CD4-positive, alpha-beta memory T cell (primary cell): ENCODE data around the gene ACTRT2. TPM values are rescaled to one million over a fixed set of nuclear protein-coding genes. Genes with fewer than 3 reads are reported as not detected.

Experiments used
- CTCF ChIA-PET: fragments of 350-600 bp; sonication (Branson Sonifier 250); formaldehyde crosslinking; loops from one replicate; lab custom pipeline; 2021; ENCODE audit warnings: inconsistent platforms; ENCODE audit not compliant: partially characterized antibody; lab: Charles Lee
- POLR2A ChIA-PET: fragments of 350-600 bp; sonication (Branson Sonifier 250); formaldehyde crosslinking; loops from one replicate; lab custom pipeline; 2021; ENCODE audit not compliant: partially characterized antibody; lab: Charles Lee
- DNase-seq, 5 donors: peaks; one replicate each; pipeline versions ENCODE4 v3.0.0 to v3.0.0-alpha.2; 2020 to 2022; ENCODE audit warnings: mixed read lengths in 1 of 5
- H3K27ac ChIP-seq: one replicate; pipeline ENCODE4 v1.7.0; 2013; ENCODE audit warnings: low read depth, low read length
- H3K27me3 ChIP-seq: 2 replicates; pipeline ENCODE4 v1.7.0; 2013; ENCODE audit warnings: mild to moderate bottlenecking, low read length, moderate library complexity; ENCODE audit not compliant: insufficient read depth
- H3K36me3 ChIP-seq: 2 replicates; pipeline ENCODE4 v1.7.0; 2013; ENCODE audit warnings: mild to moderate bottlenecking, low read length, moderate library complexity; ENCODE audit not compliant: insufficient read depth
- H3K4me1 ChIP-seq: 2 replicates; pipeline ENCODE4 v1.7.0; 2013; ENCODE audit warnings: mild to moderate bottlenecking, low read length, moderate library complexity; ENCODE audit not compliant: insufficient read depth
- H3K4me3 ChIP-seq, 2 donors: one replicate each; pipeline ENCODE4 v1.7.0; 2013; ENCODE audit warnings: low read length in 2 of 2, mild to moderate bottlenecking in 1 of 2
- H3K9me3 ChIP-seq, 2 donors: one replicate each; pipeline ENCODE4 v1.7.0; 2013; ENCODE audit warnings: low read length in 2 of 2, control low read depth in 1 of 2; ENCODE audit not compliant: control insufficient read depth in 1 of 2
- H3K27ac Mint-ChIP-seq, 7 donors: one replicate each; pipeline ENCODE4 v1.8.0; 2020 to 2021; ENCODE audit warnings: mixed read lengths in 7 of 7, mild to moderate bottlenecking in 6 of 7, inconsistent platforms in 3 of 7, moderate library complexity in 3 of 7
- H3K27me3 Mint-ChIP-seq, 2 donors: one replicate each; pipeline ENCODE4 v1.8.0; 2020 to 2021; ENCODE audit warnings: mixed read lengths in 2 of 2
- H3K36me3 Mint-ChIP-seq, 2 donors: one replicate each; pipeline ENCODE4 v1.8.0; 2020 to 2021; ENCODE audit warnings: mixed read lengths in 2 of 2, inconsistent platforms in 1 of 2, mild to moderate bottlenecking in 1 of 2
- H3K4me1 Mint-ChIP-seq, 4 donors: one replicate each; pipeline ENCODE4 v1.8.0; 2020 to 2021; ENCODE audit warnings: mixed read lengths in 4 of 4, mild to moderate bottlenecking in 1 of 4
- H3K4me3 Mint-ChIP-seq, 8 donors: one replicate each; pipeline ENCODE4 v1.8.0; 2020 to 2021; ENCODE audit warnings: mixed read lengths in 8 of 8, mild to moderate bottlenecking in 7 of 8, moderate library complexity in 6 of 8, inconsistent platforms in 3 of 8
- H3K9me3 Mint-ChIP-seq, 8 donors: one replicate each; pipeline ENCODE4 v1.8.0; 2020 to 2021; ENCODE audit warnings: mixed read lengths in 8 of 8, mild to moderate bottlenecking in 5 of 8, inconsistent platforms in 3 of 8, moderate library complexity in 1 of 8
- intact Hi-C: fragments of 100-400 bp; cut with micrococcal nuclease; formaldehyde crosslinking; loops from one replicate; pipeline ENCODE4 v1.15.1; 2023
- polyA plus RNA-seq, 2 donors: library from polyadenylated mRNA; unstranded; fragments of 300-500 nt; fragmentation: Illumina TruSeq; gene quantifications; one replicate each; pipeline ENCODE4 v1.2.3, GENCODE V29; 2021
- total RNA-seq, 2 experiments: library from RNA; stranded (reverse); gene quantifications; one replicate each; pipeline ENCODE4 v1.2.3, GENCODE V29; 2021

The ACTRT2 gene
- total and polyA plus RNA-seq, 4 experiments from 2014 or later: not detected

- H3K4me3 Mint-ChIP-seq: no peak overlapping the region
- peaks cover 5 to 12% of the 10 kb centered on the region in 2 donors for H3K27me3 Mint-ChIP-seq
- H3K9me3 ChIP-seq: no peaks in the 10 kb centered on the region
- ChIA-PET POLR2A (no interaction called here), CTCF (no interaction called here)
- no peaks in the 10 kb centered on the region for H3K4me1 ChIP-seq
- no peak overlapping the region for H3K4me3 ChIP-seq
- peaks cover 0 to 4% (median 2%) of the 10 kb centered on the region in 4 donors for H3K4me1 Mint-ChIP-seq
- intact Hi-C loops: no loop called here
- no peaks in the 10 kb centered on the region for H3K36me3 ChIP-seq
- H3K9me3 Mint-ChIP-seq: no peaks in the 10 kb centered on the region
- H3K27me3 ChIP-seq: no peaks in the 10 kb centered on the region
- no peak overlapping the region for H3K27ac Mint-ChIP-seq
- H3K36me3 Mint-ChIP-seq: no peaks in the 10 kb centered on the region
- DNase-seq: no peak
- no peak overlapping the region for H3K27ac ChIP-seq
These were observed 45.6 kb downstream of the ACTRT2 start for GRCh38 chr1:3066826-3067225.

GRCh38 chr1:3067301-3067670 lies 46.0 kb downstream of the ACTRT2 start:
- no peak overlapping the region for H3K4me3 ChIP-seq
- H3K4me1 ChIP-seq: no peaks in the 10 kb centered on the region
- H3K36me3 Mint-ChIP-seq: no peaks in the 10 kb centered on the region
- POLR2A ChIA-PET: no interaction called here
- H3K9me3 Mint-ChIP-seq: no peaks in the 10 kb centered on the region
- H3K27me3 ChIP-seq: no peaks in the 10 kb centered on the region
- peak overlapping the region in 1 of 8 donors; percentile 41 for H3K4me3 Mint-ChIP-seq
- CTCF ChIA-PET: no interaction called here
- intact Hi-C loops: no loop called here
- no peak for DNase-seq
- peaks cover 8 to 15% of the 10 kb centered on the region in 2 donors for H3K27me3 Mint-ChIP-seq
- no peak overlapping the region for H3K27ac ChIP-seq
- H3K27ac Mint-ChIP-seq: no peak overlapping the region
- peaks cover 0 to 4% (median 2%) of the 10 kb centered on the region in 4 donors for H3K4me1 Mint-ChIP-seq
- H3K9me3 ChIP-seq: no peaks in the 10 kb centered on the region
- no peaks in the 10 kb centered on the region for H3K36me3 ChIP-seq

- Histone ChIP-seq H3K9me3 (no peaks in the 10 kb centered on the region), H3K4me1 (no peaks in the 10 kb centered on the region), H3K36me3 (no peaks in the 10 kb centered on the region), H3K27ac (no peak overlapping the region), H3K27me3 (no peaks in the 10 kb centered on the region), H3K4me3 (no peak overlapping the region)
- intact Hi-C loops: no loop called here
- ChIA-PET POLR2A (no interaction called here), CTCF (no interaction called here)
- Mint-ChIP-seq H3K4me3 (peak overlapping the region in 1 of 8 donors; percentile 41), H3K27ac (no peak overlapping the region), H3K4me1 (peaks cover 0 to 4% (median 2%) of the 10 kb centered on the region in 4 donors), H3K36me3 (no peaks in the 10 kb centered on the region), H3K9me3 (no peaks in the 10 kb centered on the region), H3K27me3 (peaks cover 9 to 16% of the 10 kb centered on the region in 2 donors)
- no peak for DNase-seq
These were observed 46.6 kb downstream of the ACTRT2 start for GRCh38 chr1:3067671-3068563.

- peaks cover 0 to 4% (median 2%) of the 10 kb centered on the region in 4 donors for H3K4me1 Mint-ChIP-seq
- no peak within 1 kb of the TSS for H3K27ac Mint-ChIP-seq
- H3K4me3 ChIP-seq: no peak within 1 kb of the TSS
- POLR2A ChIA-PET: no interaction called here
- H3K27ac ChIP-seq: no peak within 1 kb of the TSS
- no peaks in the 10 kb centered on the region for H3K36me3 Mint-ChIP-seq
- peak within 1 kb of the TSS; percentile 78 to 91 (median 83) for H3K4me3 Mint-ChIP-seq
- no peak for DNase-seq
- H3K27me3 ChIP-seq: no peaks in the 10 kb centered on the region
- no peaks in the 10 kb centered on the region for H3K9me3 Mint-ChIP-seq
- H3K27me3 Mint-ChIP-seq: peaks cover 9 to 16% of the 10 kb centered on the region in 2 donors
- intact Hi-C loops: no loop called here
- H3K9me3 ChIP-seq: no peaks in the 10 kb centered on the region
- no peaks in the 10 kb centered on the region for H3K4me1 ChIP-seq
- H3K36me3 ChIP-seq: no peaks in the 10 kb centered on the region
- CTCF ChIA-PET: no interaction called here
These were observed 47.5 kb downstream of the ACTRT2 start, which contains the start of gene PRDM16 for GRCh38 chr1:3068564-3069431. Gene PRDM16, plus strand, starts transcription at chr1:3069203. Its CDS starts 57 bp downstream, at chr1:3069260.

DNA sequence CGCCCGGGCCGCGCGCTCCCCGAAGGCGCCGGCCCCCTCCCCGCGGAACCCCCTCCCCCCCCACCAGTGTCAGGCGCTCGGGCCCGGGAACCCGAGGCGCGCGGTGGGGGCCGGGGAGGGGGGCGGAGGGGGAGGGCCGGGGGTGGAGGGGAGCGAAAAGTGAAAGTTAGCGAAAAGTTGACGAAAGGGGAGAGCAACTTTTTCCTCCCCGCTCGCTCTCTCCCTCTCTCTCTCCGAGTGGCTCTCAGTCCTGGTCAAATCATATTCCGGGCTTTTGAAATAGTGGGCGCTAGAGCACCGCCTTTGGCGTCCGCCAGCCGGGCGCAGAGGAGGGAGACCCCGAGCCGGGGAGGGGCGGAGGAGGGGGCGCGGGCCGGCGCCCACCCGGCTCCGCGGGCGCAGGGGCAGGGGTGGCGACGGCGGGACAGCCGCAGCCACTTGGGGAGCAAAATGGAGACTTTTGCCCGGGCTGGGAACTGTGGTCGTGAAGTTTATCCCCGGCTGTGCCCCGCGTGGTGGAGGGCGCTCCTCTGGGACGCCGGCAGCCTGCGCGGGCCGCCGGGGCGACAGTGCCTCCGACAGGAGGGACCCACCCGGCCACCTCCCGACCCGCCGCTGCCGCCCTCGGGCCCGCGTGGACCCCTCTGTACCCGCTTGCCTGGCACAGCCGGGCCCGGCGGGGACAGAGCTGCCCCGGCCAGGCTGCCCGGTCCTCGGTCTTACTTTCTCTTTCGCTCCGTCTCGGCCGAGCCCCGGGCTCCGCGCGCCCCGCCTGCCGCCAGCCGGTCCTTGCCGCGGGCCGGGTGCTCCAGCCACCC lies 48.4 kb downstream of the ACTRT2 start:
- Mint-ChIP-seq H3K27ac (no peak overlapping the region), H3K9me3 (no peaks in the 10 kb centered on the region), H3K36me3 (no peaks in the 10 kb centered on the region), H3K4me1 (peaks cover 0 to 4% (median 2%) of the 10 kb centered on the region in 4 donors), H3K4me3 (peak overlapping the region in 5 of 8 donors; percentile 39 to 80 (median 54)), H3K27me3 (peaks cover 10 to 16% of the 10 kb centered on the region in 2 donors)
- POLR2A ChIA-PET: no interaction called here
- no peaks in the 10 kb centered on the region for H3K36me3 ChIP-seq
- H3K4me1 ChIP-seq: no peaks in the 10 kb centered on the region
- H3K4me3 ChIP-seq: no peak overlapping the region
- CTCF ChIA-PET: no interaction called here
- intact Hi-C loops: no loop called here
- no peak overlapping the region for H3K27ac ChIP-seq
- no peaks in the 10 kb centered on the region for H3K27me3 ChIP-seq
- H3K9me3 ChIP-seq: no peaks in the 10 kb centered on the region
- no peak for DNase-seq

- Histone ChIP-seq H3K27me3 (no peaks in the 10 kb centered on the region), H3K9me3 (no peaks in the 10 kb centered on the region), H3K27ac (no peak overlapping the region), H3K36me3 (no peaks in the 10 kb centered on the region), H3K4me3 (no peak overlapping the region), H3K4me1 (no peaks in the 10 kb centered on the region)
- Mint-ChIP-seq H3K4me1 (peaks cover 0 to 4% (median 2%) of the 10 kb centered on the region in 4 donors), H3K9me3 (no peaks in the 10 kb centered on the region), H3K36me3 (no peaks in the 10 kb centered on the region), H3K27me3 (peaks cover 10 to 15% of the 10 kb centered on the region in 2 donors), H3K27ac (no peak overlapping the region), H3K4me3 (no peak overlapping the region)
- DNase-seq: no peak
- CTCF ChIA-PET: no interaction called here
- POLR2A ChIA-PET: no interaction called here
- intact Hi-C loops: no loop called here
These were observed 49.0 kb downstream of the ACTRT2 start for GRCh38 chr1:3070309-3070643.
